Fibroblast of villous mesenchyme (primary cell): ENCODE measurements around the gene ANKRD28. TPM values are rescaled to one million over a fixed set of nuclear protein-coding genes. Genes with fewer than 3 reads are reported as not detected.
A peak's percentile ranks its signal among the peaks of the same experiment; 100 is the strongest.

ENCODE experiments used
- DNase-seq: peaks from one replicate; pipeline ENCODE4 v3.0.0-alpha.2; 2010; ENCODE audit warnings: low read depth
- H3K4me3 ChIP-seq: 2 replicates; pipeline ENCODE4 v1.5.1; 2011; ENCODE audit warnings: low read depth, mild to moderate bottlenecking, low read length
- CTCF ChIP-seq: IDR thresholded peaks from 2 replicates; pipeline ENCODE4 v1.5.1; 2012; ENCODE audit warnings: low read depth, mild to moderate bottlenecking, low read length; ENCODE audit not compliant: insufficient read depth
- total RNA-seq: library from RNA; depleted of rRNA; stranded (reverse); fragments of >200 nt; gene quantifications from 2 replicates; pipeline ENCODE4 v1.2.3, GENCODE V29; 2012

The ANKRD28 gene
- total RNA-seq, 1 donor, result 372 TPM

GRCh38 chr3:15796771-15797641, 773 bp downstream of the ANKRD28 start:
- DNase-seq, result peak; percentile 69
- peak overlapping the region; percentile 70 for H3K4me3 ChIP-seq
- no peak for TF ChIP-seq CTCF

GRCh38 chr3:15796331-15796730, 1.4 kb downstream of the ANKRD28 start:
- DNase-seq, result no peak
- H3K4me3 ChIP-seq, result peak overlapping the region; percentile 70
- TF ChIP-seq CTCF, result no peak

- no peak for TF ChIP-seq CTCF
- peak overlapping the region; percentile 70 for H3K4me3 ChIP-seq
- peak; percentile 77 for DNase-seq
Observed at GRCh38 chr3:15795651-15796308, 2.0 kb downstream of the ANKRD28 start.

- peak overlapping the region; percentile 70 for H3K4me3 ChIP-seq
- peak; percentile 31 for TF ChIP-seq CTCF
- DNase-seq, result peak; percentile 50
Observed at GRCh38 chr3:15794842-15795650, 2.7 kb downstream of the ANKRD28 start.

- TF ChIP-seq CTCF, result no peak
- H3K4me3 ChIP-seq, result peak overlapping the region; percentile 70
- peak; percentile 90 for DNase-seq
Observed at GRCh38 chr3:15794303-15794771, 3.4 kb downstream of the ANKRD28 start.

GRCh38 chr3:15791525-15791924, 6.3 kb downstream of the ANKRD28 start:
- H3K4me3 ChIP-seq, result peak overlapping the region; percentile 24
- DNase-seq, result no peak
- no peak for TF ChIP-seq CTCF
